Calu3 (cell line): Measurements from ENCODE around the gene AADACL4. TPM values are rescaled to one million over a fixed set of nuclear protein-coding genes. Genes with fewer than 3 reads are reported as not detected.

Experiments used
- BruUV-seq: library from RNA; stranded (reverse); fragments of 400-500 nt; replicated peaks from 2 replicates; lab custom pipeline; 2021; lab: Mats Ljungman, UMichigan
- CTCF ChIA-PET: fragments of 300-600 bp; sonication (Branson Sonifier 250); formaldehyde crosslinking; loops from one replicate; lab custom pipeline; 2022; ENCODE audit warnings: antibody characterized with exemption; lab: Charles Lee
- DNase-seq: peaks from one replicate; pipeline ENCODE4 v3.0.0; 2022
- H3K27ac Mint-ChIP-seq: one replicate; pipeline ENCODE4 v1.8.0; 2022; ENCODE audit warnings: mixed read lengths; ENCODE audit not compliant: unreplicated experiment
- H3K27me3 Mint-ChIP-seq: one replicate; pipeline ENCODE4 v1.8.0; 2022; ENCODE audit warnings: mixed read lengths; ENCODE audit not compliant: unreplicated experiment
- H3K36me3 Mint-ChIP-seq: one replicate; pipeline ENCODE4 v1.8.0; 2022; ENCODE audit warnings: mild to moderate bottlenecking, moderate library complexity, mixed read lengths; ENCODE audit not compliant: insufficient read depth, unreplicated experiment
- H3K4me1 Mint-ChIP-seq: one replicate; pipeline ENCODE4 v1.8.0; 2022; ENCODE audit warnings: mild to moderate bottlenecking, low read depth, mixed read lengths; ENCODE audit not compliant: unreplicated experiment
- H3K4me3 Mint-ChIP-seq: one replicate; pipeline ENCODE4 v1.8.0; 2022; ENCODE audit warnings: mild to moderate bottlenecking, low read depth, moderate library complexity, mixed read lengths; ENCODE audit not compliant: unreplicated experiment
- H3K9me3 Mint-ChIP-seq: one replicate; pipeline ENCODE4 v1.8.0; 2022; ENCODE audit warnings: low read depth, mixed read lengths; ENCODE audit not compliant: unreplicated experiment
- CTCF ChIP-seq: fragments of 200-600 bp; IDR thresholded peaks from one replicate; pipeline ENCODE4 v1.8.0; 2022; ENCODE audit warnings: antibody characterized with exemption; ENCODE audit not compliant: unreplicated experiment
- intact Hi-C: fragments of 100-400 bp; cut with micrococcal nuclease; formaldehyde crosslinking; loops from one replicate; pipeline ENCODE4 v1.10.0; 2022; ENCODE audit not compliant: unreplicated experiment
- total RNA-seq: library from RNA; stranded (reverse); gene quantifications from 2 replicates; pipeline ENCODE4 v1.2.3, GENCODE V29; 2022

AADACL4 gene
- total RNA-seq, 1 experiment from 2014 or later, result not detected

GRCh38 chr1:12631571-12631970, 12.3 kb upstream of the AADACL4 start:
- H3K36me3 Mint-ChIP-seq, result no peaks in the 10 kb centered on the region
- CTCF ChIA-PET, result no interaction called here
- H3K9me3 Mint-ChIP-seq, result no peaks in the 10 kb centered on the region
- no peak overlapping the region for H3K4me3 Mint-ChIP-seq
- no peak for DNase-seq
- H3K27me3 Mint-ChIP-seq, result no peaks in the 10 kb centered on the region
- H3K27ac Mint-ChIP-seq, result no peak overlapping the region
- no TSS peak for BruUV-seq
- H3K4me1 Mint-ChIP-seq, result no peaks in the 10 kb centered on the region
- intact Hi-C loops, result no loop called here
- no peak for TF ChIP-seq CTCF

- Mint-ChIP-seq H3K9me3 (peaks cover 3% of the 10 kb centered on the region), H3K4me3 (no peak overlapping the region), H3K27me3 (no peaks in the 10 kb centered on the region), H3K27ac (no peak overlapping the region), H3K36me3 (no peaks in the 10 kb centered on the region), H3K4me1 (no peaks in the 10 kb centered on the region)
- no peak for TF ChIP-seq CTCF
- CTCF ChIA-PET, result no interaction called here
- intact Hi-C loops, result no loop called here
- no TSS peak for BruUV-seq
- DNase-seq, result no peak
Measured at GRCh38 chr1:12634156-12634555, 9.7 kb upstream of the AADACL4 start.

- no peak for TF ChIP-seq CTCF
- Mint-ChIP-seq H3K27me3 (no peaks in the 10 kb centered on the region), H3K27ac (no peak overlapping the region), H3K9me3 (peaks cover 3% of the 10 kb centered on the region), H3K4me3 (no peak overlapping the region), H3K4me1 (no peaks in the 10 kb centered on the region), H3K36me3 (no peaks in the 10 kb centered on the region)
- no peak for DNase-seq
- intact Hi-C loops, result no loop called here
- CTCF ChIA-PET, result no interaction called here
- no TSS peak for BruUV-seq
Measured at GRCh38 chr1:12634696-12635202, 9.1 kb upstream of the AADACL4 start.

GRCh38 chr1:12636098-12636950, 7.6 kb upstream of the AADACL4 start:
- Mint-ChIP-seq H3K27me3 (no peaks in the 10 kb centered on the region), H3K4me3 (no peak overlapping the region), H3K4me1 (no peaks in the 10 kb centered on the region), H3K36me3 (no peaks in the 10 kb centered on the region), H3K9me3 (peaks cover 8% of the 10 kb centered on the region), H3K27ac (no peak overlapping the region)
- intact Hi-C loops, result no loop called here
- BruUV-seq, result no TSS peak
- TF ChIP-seq CTCF, result no peak
- DNase-seq, result no peak
- CTCF ChIA-PET, result no interaction called here
